ENCODE results near the gene ANGEL1. TPM values are rescaled to one million over a fixed set of nuclear protein-coding genes. Genes with fewer than 3 reads are reported as not detected.

The ANGEL1 gene
- total and polyA plus RNA-seq, 2 donors (not counting 1 experiment from before 2014, with no cell fraction given) = 13.1 to 27.3 TPM

- H3K9ac ChIP-seq (ENCODE audit: low read length) = peak overlapping the region; percentile 28
- peak overlapping the region; percentile 87 for H3K4me2 ChIP-seq (replicated peaks; ENCODE audit: low read depth, low read length, poor library complexity, severe bottlenecking)
- H3K4me3 ChIP-seq (ENCODE audit: control extremely low read depth in 1 of 5, extremely low read depth in 1 of 5, insufficient read depth in 1 of 5, low read depth in 2 of 5, low read length in 4 of 5) = peak overlapping the region in 2 of 5 experiments; percentile 6 to 16
- peaks cover 2 to 29% of the 10 kb centered on the region in 2 experiments for H3K36me3 ChIP-seq (replicated peaks in 1 of 2; ENCODE audit: control extremely low read depth in 1 of 2, control insufficient read depth in 1 of 2, extremely low read depth in 1 of 2, insufficient read depth in 2 of 2, low read length in 1 of 2)
- ATAC-seq (ENCODE audit: low read depth) = no peak
- WGBS (ENCODE audit: insufficient coverage) = 6% methylated on average over 6 of the region's 9 CpGs
- no peak for TF ChIP-seq EZH2 (IDR thresholded peaks at IDR 0.05; ENCODE audit: borderline replicate concordance, insufficient read depth, low read depth, low read length, poor library complexity, severe bottlenecking)
- TF ChIP-seq, protein P1, sequence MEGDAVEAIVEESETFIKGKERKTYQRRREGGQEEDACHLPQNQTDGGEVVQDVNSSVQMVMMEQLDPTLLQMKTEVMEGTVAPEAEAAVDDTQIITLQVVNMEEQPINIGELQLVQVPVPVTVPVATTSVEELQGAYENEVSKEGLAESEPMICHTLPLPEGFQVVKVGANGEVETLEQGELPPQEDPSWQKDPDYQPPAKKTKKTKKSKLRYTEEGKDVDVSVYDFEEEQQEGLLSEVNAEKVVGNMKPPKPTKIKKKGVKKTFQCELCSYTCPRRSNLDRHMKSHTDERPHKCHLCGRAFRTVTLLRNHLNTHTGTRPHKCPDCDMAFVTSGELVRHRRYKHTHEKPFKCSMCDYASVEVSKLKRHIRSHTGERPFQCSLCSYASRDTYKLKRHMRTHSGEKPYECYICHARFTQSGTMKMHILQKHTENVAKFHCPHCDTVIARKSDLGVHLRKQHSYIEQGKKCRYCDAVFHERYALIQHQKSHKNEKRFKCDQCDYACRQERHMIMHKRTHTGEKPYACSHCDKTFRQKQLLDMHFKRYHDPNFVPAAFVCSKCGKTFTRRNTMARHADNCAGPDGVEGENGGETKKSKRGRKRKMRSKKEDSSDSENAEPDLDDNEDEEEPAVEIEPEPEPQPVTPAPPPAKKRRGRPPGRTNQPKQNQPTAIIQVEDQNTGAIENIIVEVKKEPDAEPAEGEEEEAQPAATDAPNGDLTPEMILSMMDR (IDR thresholded peaks at IDR 0.05) = no peak
- Mint-ChIP-seq H3K27ac (peak overlapping the region; percentile 75), H3K4me3 (peak overlapping the region; percentile 90), H3K9me3 (ENCODE audit: insufficient read depth) (no peaks in the 10 kb centered on the region), H3K27me3 (no peaks in the 10 kb centered on the region), H3K4me1 (peaks cover 28% of the 10 kb centered on the region)
- intact Hi-C loops (cut with micrococcal nuclease) = loop anchor here (5.0 to 10.0 kb wide), 3 partner anchors 49 to 804 kb away; partner anchors contain the start of genes SPTLC2 and VASH1
- no peaks in the 10 kb centered on the region for H3K27me3 ChIP-seq (replicated peaks in 1 of 4; ENCODE audit: control extremely low read depth in 1 of 4, control insufficient read depth in 3 of 4, insufficient read depth in 4 of 4, low read length in 3 of 4)
- DNase-seq = peak; percentile 36
- peak overlapping the region in 1 of 2 donors; percentile 26 for H3K27ac ChIP-seq (ENCODE audit: low read length in 2 of 2)
- peaks cover 27% of the 10 kb centered on the region for H3K79me2 ChIP-seq (ENCODE audit: control insufficient read depth, insufficient read depth, low read length)
- peak overlapping the region; percentile 59 for H2AFZ ChIP-seq (ENCODE audit: insufficient read depth, low read depth, low read length, poor library complexity, severe bottlenecking)
- H3K4me1 ChIP-seq (ENCODE audit: control insufficient read depth in 2 of 2, insufficient read depth in 2 of 2, low read length in 2 of 2) = peaks cover 20 to 25% of the 10 kb centered on the region in 2 donors
- peaks cover 10% of the 10 kb centered on the region for H4K20me1 ChIP-seq (ENCODE audit: control insufficient read depth, insufficient read depth, low read length, poor library complexity, severe bottlenecking)
- POLR2A ChIA-PET = interaction anchor here (0.7 kb wide), 1 partner anchor 1799 kb away, joined by 3 read pairs; no protein-coding TSS in a partner anchor
- no peaks in the 10 kb centered on the region for H3K9me3 ChIP-seq (ENCODE audit: control extremely low read depth in 1 of 3, control insufficient read depth in 2 of 3, insufficient read depth in 1 of 3, low read length in 2 of 3)
- CTCF ChIA-PET = interaction anchor here (0.6 to 3.4 kb wide), 5 partner anchors 26 to 1674 kb away, joined by 3 to 26 read pairs (median 6); no protein-coding TSS in a partner anchor
Measured at GRCh38 chr14:76810953-76811400, 1.7 kb downstream of the ANGEL1 start.

GRCh38 chr14:76810525-76810924 lies 2.2 kb downstream of the ANGEL1 start:
- intact Hi-C loops (cut with micrococcal nuclease) = loop anchor here (5.0 to 10.0 kb wide), 3 partner anchors 48 to 804 kb away; partner anchors contain the start of genes SPTLC2 and VASH1
- H2AFZ ChIP-seq (ENCODE audit: insufficient read depth, low read depth, low read length, poor library complexity, severe bottlenecking) = peak overlapping the region; percentile 59
- DNase-seq = no peak
- no CpG with 5 or more reads among the region's 3 CpGs for WGBS (ENCODE audit: insufficient coverage)
- no peak overlapping the region for H3K27ac ChIP-seq (ENCODE audit: low read length in 2 of 2)
- no peaks in the 10 kb centered on the region for H3K9me3 Mint-ChIP-seq (ENCODE audit: insufficient read depth)
- H3K36me3 ChIP-seq (replicated peaks in 1 of 2; ENCODE audit: control extremely low read depth in 1 of 2, control insufficient read depth in 1 of 2, extremely low read depth in 1 of 2, insufficient read depth in 2 of 2, low read length in 1 of 2) = peaks cover 2 to 31% of the 10 kb centered on the region in 2 experiments
- H3K27me3 ChIP-seq (replicated peaks in 1 of 4; ENCODE audit: control extremely low read depth in 1 of 4, control insufficient read depth in 3 of 4, insufficient read depth in 4 of 4, low read length in 3 of 4) = no peaks in the 10 kb centered on the region
- no peaks in the 10 kb centered on the region for H3K9me3 ChIP-seq (ENCODE audit: control extremely low read depth in 1 of 3, control insufficient read depth in 2 of 3, insufficient read depth in 1 of 3, low read length in 2 of 3)
- no peak overlapping the region for H3K9ac ChIP-seq (ENCODE audit: low read length)
- ATAC-seq (ENCODE audit: low read depth) = no peak
- TF ChIP-seq, protein P1 (IDR thresholded peaks at IDR 0.05) = no peak
- TF ChIP-seq EZH2 (IDR thresholded peaks at IDR 0.05; ENCODE audit: borderline replicate concordance, insufficient read depth, low read depth, low read length, poor library complexity, severe bottlenecking) = no peak
- ChIA-PET CTCF (interaction anchor here (0.6 to 3.4 kb wide), 4 partner anchors 26 to 1673 kb away, joined by 5 to 26 read pairs (median 9); no protein-coding TSS in a partner anchor), POLR2A (no interaction called here)
- peaks cover 20 to 25% of the 10 kb centered on the region in 2 donors for H3K4me1 ChIP-seq (ENCODE audit: control insufficient read depth in 2 of 2, insufficient read depth in 2 of 2, low read length in 2 of 2)
- peaks cover 28% of the 10 kb centered on the region for H3K4me1 Mint-ChIP-seq
- peaks cover 10% of the 10 kb centered on the region for H4K20me1 ChIP-seq (ENCODE audit: control insufficient read depth, insufficient read depth, low read length, poor library complexity, severe bottlenecking)
- H3K4me3 Mint-ChIP-seq = peak overlapping the region; percentile 90
- H3K27me3 Mint-ChIP-seq = no peaks in the 10 kb centered on the region
- no peak overlapping the region for H3K4me3 ChIP-seq (ENCODE audit: control extremely low read depth in 1 of 5, extremely low read depth in 1 of 5, insufficient read depth in 1 of 5, low read depth in 2 of 5, low read length in 4 of 5)
- peak overlapping the region; percentile 87 for H3K4me2 ChIP-seq (replicated peaks; ENCODE audit: low read depth, low read length, poor library complexity, severe bottlenecking)
- peaks cover 27% of the 10 kb centered on the region for H3K79me2 ChIP-seq (ENCODE audit: control insufficient read depth, insufficient read depth, low read length)
- no peak overlapping the region for H3K27ac Mint-ChIP-seq

Measured in B cell (primary cell).